SW 1271 (cell line): ENCODE measurements around the gene RNASE8.

ENCODE experiments used
- DNase-seq, 2 experiments: peaks; one replicate each; lab custom pipeline; 2025; lab: John Stamatoyannopoulos, UW

Gene RNASE8

DNA sequence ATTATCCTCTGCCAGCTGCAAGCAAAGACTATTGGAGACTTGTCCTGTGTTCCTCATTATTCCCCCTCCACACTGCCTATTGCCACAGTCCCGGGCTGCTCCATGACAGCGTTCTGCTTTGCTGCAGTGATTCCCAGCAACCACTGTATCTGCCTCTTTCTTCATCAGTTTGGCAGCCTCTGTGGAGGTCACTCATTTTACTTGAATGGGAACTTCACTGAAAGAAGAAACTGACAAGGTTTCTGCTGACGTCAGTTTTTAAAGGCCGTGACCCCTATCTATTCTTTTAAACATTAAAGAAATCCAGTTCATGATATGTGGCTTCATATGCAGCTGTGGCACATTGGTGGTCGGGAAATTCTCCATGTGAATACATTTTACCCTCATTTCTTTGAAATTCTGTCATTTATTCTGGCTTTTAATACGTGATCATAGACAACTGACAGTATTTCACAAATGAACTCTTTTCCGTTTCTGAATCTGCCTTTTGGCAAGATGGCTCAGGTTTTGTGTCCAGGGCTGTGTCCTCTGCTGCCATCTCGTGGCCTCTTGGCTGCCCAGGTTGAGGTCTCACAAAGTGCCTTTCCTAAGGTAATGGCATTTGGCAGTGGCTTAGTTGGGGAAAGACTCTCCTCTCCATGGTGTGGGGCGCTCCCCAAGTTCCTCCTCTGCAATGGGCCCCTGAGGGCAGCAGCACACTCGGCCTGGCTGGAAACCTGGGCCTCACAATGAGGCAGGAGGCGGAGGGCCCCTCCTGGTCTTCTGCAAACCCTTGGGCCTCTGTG, 49.1 kb downstream of the RNASE8 start:
- peak; percentile 36 to 74 for DNase-seq

GRCh38 chr14:21107283-21107800, 49.7 kb downstream of the RNASE8 start:
- no peak for DNase-seq
